Keratinocyte (primary cell): ENCODE measurements around the gene RASGEF1C. TPM values are rescaled to one million over a fixed set of nuclear protein-coding genes. Genes with fewer than 3 reads are reported as not detected.

Experiments
- DNase-seq: peaks from one replicate; pipeline ENCODE4 v3.0.0-alpha.2; 2011; ENCODE audit warnings: low read depth, missing footprints, low spot score
- FAIRE-seq: peaks from 2 replicates; lab custom pipeline; 2011; peaks lifted over from hg19 to GRCh38; lab: Jason Lieb, UNC
- H2AFZ ChIP-seq: 2 replicates; pipeline ENCODE4 v1.6.0; 2012; ENCODE audit warnings: low read length, control low read depth, inconsistent platforms; ENCODE audit not compliant: control insufficient read depth
- H3K27ac ChIP-seq: 2 replicates; pipeline ENCODE4 v1.5.1; 2011; ENCODE audit warnings: low read length; ENCODE audit not compliant: control insufficient read depth, insufficient read depth
- H3K27me3 ChIP-seq: 3 replicates; pipeline ENCODE4 v1.6.0; 2011; ENCODE audit warnings: low read length; ENCODE audit not compliant: control insufficient read depth, insufficient read depth; ENCODE audit errors: extremely low read depth
- H3K36me3 ChIP-seq, 2 experiments: 2 replicates in 1 of 2; 3 replicates in 1 of 2; pipeline ENCODE4 v1.5.1; 2011; ENCODE audit warnings: low read length in 2 of 2, mild to moderate bottlenecking in 1 of 2; ENCODE audit not compliant: control insufficient read depth in 2 of 2, insufficient read depth in 2 of 2; ENCODE audit errors: extremely low read depth in 1 of 2
- H3K4me1 ChIP-seq: 3 replicates; pipeline ENCODE4 v1.5.1; 2011; ENCODE audit warnings: low read length; ENCODE audit not compliant: control insufficient read depth, insufficient read depth; ENCODE audit errors: extremely low read depth
- H3K4me2 ChIP-seq: 3 replicates; pipeline ENCODE4 v1.6.0; 2011; ENCODE audit warnings: low read depth, low read length; ENCODE audit not compliant: control insufficient read depth, insufficient read depth; ENCODE audit errors: extremely low read depth
- H3K4me3 ChIP-seq, 3 experiments: fragments of 200-600 bp in 1 of 3; sonication (generic) in 1 of 3; 2 replicates in 2 of 3; 3 replicates in 1 of 3; pipeline ENCODE4 v1.5.1; 2011 to 2016; ENCODE audit warnings: low read length in 3 of 3, mild to moderate bottlenecking in 3 of 3, control low read depth in 2 of 3, inconsistent platforms in 1 of 3, low read depth in 1 of 3, mixed read lengths in 1 of 3, mixed run types in 1 of 3, moderate library complexity in 1 of 3; ENCODE audit not compliant: control insufficient read depth in 2 of 3, insufficient read depth in 2 of 3; ENCODE audit errors: extremely low read depth in 1 of 3
- H3K79me2 ChIP-seq: 2 replicates; pipeline ENCODE4 v1.6.0; 2012; ENCODE audit warnings: low read length; ENCODE audit not compliant: control insufficient read depth, insufficient read depth
- H3K9ac ChIP-seq: 3 replicates; pipeline ENCODE4 v1.6.0; 2011; ENCODE audit warnings: low read length; ENCODE audit not compliant: control insufficient read depth, insufficient read depth; ENCODE audit errors: extremely low read depth
- H3K9me1 ChIP-seq: 3 replicates; pipeline ENCODE4 v1.6.0; 2011; ENCODE audit warnings: low read length; ENCODE audit not compliant: control insufficient read depth, insufficient read depth; ENCODE audit errors: extremely low read depth
- H3K9me3 ChIP-seq: 2 replicates; pipeline ENCODE4 v1.5.1; 2012; ENCODE audit warnings: low read depth, low read length; ENCODE audit not compliant: control insufficient read depth
- H4K20me1 ChIP-seq: 3 replicates; pipeline ENCODE4 v1.6.0; 2011; ENCODE audit warnings: low read length; ENCODE audit not compliant: control insufficient read depth, insufficient read depth; ENCODE audit errors: extremely low read depth
- CTCF ChIP-seq, 3 experiments: IDR thresholded peaks in 1 of 3; conservative IDR thresholded peaks in 1 of 3; optimal IDR thresholded peaks in 1 of 3; 2 replicates in 2 of 3; 3 replicates in 1 of 3; pipeline versions ENCODE3 to v1.5.1; 2011; ENCODE audit warnings: low read length in 3 of 3, mild to moderate bottlenecking in 3 of 3, moderate library complexity in 2 of 3, control low read depth in 1 of 3, inconsistent platforms in 1 of 3; ENCODE audit not compliant: insufficient read depth in 2 of 3; ENCODE audit errors: extremely low read depth in 1 of 3
- EZH2 ChIP-seq: IDR thresholded peaks from one replicate; pipeline ENCODE4 v1.6.1; 2012; ENCODE audit warnings: inconsistent platforms, mild to moderate bottlenecking, low read length, moderate library complexity
- dilution Hi-C: fragments of 300-500 bp; cut with MboI; formaldehyde crosslinking; loops from one replicate; pipeline ENCODE4 v1.7.0; 2020; ENCODE audit warnings: low sequenced_read_pairs; ENCODE audit not compliant: extremely low pct_ligation_motif_present
- polyA plus RNA-seq, 5 experiments: library from polyadenylated mRNA; depleted of rRNA in 3 of 5; stranded (reverse) in 3 of 5; stranded (forward) in 1 of 5; unstranded in 1 of 5; fragments of >200 nt; gene quantifications; 1 replicate in 1 of 5; 2 replicates in 3 of 5; 3 replicates in 1 of 5; pipeline versions ENCODE4 v1.2.1 to v1.2.3, GENCODE V29; 2011 to 2012; ENCODE audit warnings: missing spikeins in 2 of 5, low read depth in 1 of 5, low replicate concordance in 1 of 5

Gene RASGEF1C
- polyA plus RNA-seq, 1 donor (not counting 4 experiments of a cell fraction or from before 2014, with no cell fraction given), result not detected

DNA sequence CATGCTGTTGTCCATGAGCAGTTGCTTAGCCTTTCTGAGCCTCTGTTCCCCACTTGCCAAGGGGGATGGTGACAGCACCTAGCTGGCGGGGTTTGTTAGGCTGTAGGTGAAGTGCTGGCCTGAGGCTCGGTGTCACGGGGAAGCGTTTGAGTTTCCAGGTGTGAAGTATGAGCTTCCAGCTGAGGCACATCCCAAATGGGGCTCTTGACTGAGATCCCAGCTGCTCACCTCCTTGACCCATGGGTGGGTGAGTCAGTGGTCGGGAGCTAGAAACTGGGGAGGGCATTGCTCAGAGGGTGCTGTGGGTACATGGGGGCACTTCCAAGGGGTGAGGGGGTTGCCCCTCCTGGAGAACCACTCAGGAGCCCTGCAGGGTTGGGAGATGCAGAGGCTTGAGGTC lies 111.1 kb downstream of the RASGEF1C start:
- DNase-seq, result no peak
- no peak overlapping the region for H3K27ac ChIP-seq

DNA sequence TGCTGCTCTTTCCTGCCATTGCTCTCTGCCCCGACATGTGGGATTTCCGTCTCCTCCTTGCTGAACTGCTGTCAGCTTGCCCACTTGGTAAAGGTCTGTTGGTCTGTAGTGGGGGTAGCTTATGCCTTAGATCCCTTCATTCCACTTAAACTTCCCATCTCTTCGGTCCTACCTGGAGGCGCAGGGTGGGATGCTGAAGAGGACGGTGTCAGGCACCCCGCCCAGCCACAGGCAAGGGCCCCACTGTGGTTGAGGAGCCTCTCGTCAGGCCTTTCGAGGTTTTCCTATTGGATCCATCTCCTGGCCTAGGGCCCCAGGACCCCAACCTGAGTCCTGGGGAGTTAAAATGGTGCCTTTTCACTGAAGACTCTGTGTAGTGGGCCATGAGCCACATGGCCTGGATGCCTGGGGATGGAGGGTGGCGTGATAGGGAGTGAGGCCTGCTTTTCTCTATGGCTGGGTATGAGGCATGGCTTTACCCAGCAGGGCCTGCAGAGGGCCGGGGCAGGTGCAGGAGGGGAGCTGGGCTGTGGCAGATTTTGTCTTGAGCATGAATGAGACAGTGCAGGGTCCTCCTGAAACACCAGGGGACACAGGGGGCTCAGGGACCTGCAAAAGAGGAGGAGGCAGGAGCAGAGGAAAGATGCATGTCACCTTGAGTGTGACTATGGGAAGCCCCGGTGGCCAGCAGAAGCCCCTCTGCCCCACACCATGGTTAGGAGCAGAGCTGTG lies 111.7 kb downstream of the RASGEF1C start:
- dilution Hi-C loops, result no loop called here
- H2AFZ ChIP-seq, result no peak overlapping the region
- H3K4me3 ChIP-seq, result no peak overlapping the region
- H4K20me1 ChIP-seq, result no peaks in the 10 kb centered on the region
- H3K9me1 ChIP-seq, result no peaks in the 10 kb centered on the region
- H3K9ac ChIP-seq, result no peak overlapping the region
- no peak for DNase-seq
- H3K4me2 ChIP-seq, result no peak overlapping the region
- TF ChIP-seq EZH2 (no peak), CTCF (optimal IDR thresholded peaks at IDR 0.05 in 1 of 3, IDR thresholded peaks at IDR 0.05 in 1 of 3, conservative IDR thresholded peaks at IDR 0.05 in 1 of 3; ENCODE audit: extremely low read depth in 1 of 3, insufficient read depth in 2 of 3, low read length in 3 of 3) (no peak)
- no peak overlapping the region for H3K27ac ChIP-seq
- no peaks in the 10 kb centered on the region for H3K79me2 ChIP-seq
- H3K36me3 ChIP-seq, result no peaks in the 10 kb centered on the region
- no peaks in the 10 kb centered on the region for H3K9me3 ChIP-seq
- no peaks in the 10 kb centered on the region for H3K27me3 ChIP-seq
- no peak for FAIRE-seq
- no peaks in the 10 kb centered on the region for H3K4me1 ChIP-seq

More for the DNA sequence above, 111.1 kb downstream of the RASGEF1C start:
- no peak for FAIRE-seq
- H3K79me2 ChIP-seq, result no peaks in the 10 kb centered on the region
- no peaks in the 10 kb centered on the region for H4K20me1 ChIP-seq
- H3K9me1 ChIP-seq, result no peaks in the 10 kb centered on the region
- no peak overlapping the region for H2AFZ ChIP-seq
- H3K4me1 ChIP-seq, result no peaks in the 10 kb centered on the region
- H3K27me3 ChIP-seq, result no peaks in the 10 kb centered on the region
- TF ChIP-seq EZH2, result no peak
- no peak for TF ChIP-seq CTCF (optimal IDR thresholded peaks at IDR 0.05 in 1 of 3, IDR thresholded peaks at IDR 0.05 in 1 of 3, conservative IDR thresholded peaks at IDR 0.05 in 1 of 3; ENCODE audit: extremely low read depth in 1 of 3, insufficient read depth in 2 of 3, low read length in 3 of 3)
- no peak overlapping the region for H3K4me3 ChIP-seq
- H3K4me2 ChIP-seq, result no peak overlapping the region
- no peak overlapping the region for H3K9ac ChIP-seq
- H3K9me3 ChIP-seq, result no peaks in the 10 kb centered on the region
- dilution Hi-C loops, result no loop called here
- H3K36me3 ChIP-seq, result no peaks in the 10 kb centered on the region
